IMR-90 (cell line): Measurements from ENCODE around the gene CHST8.

Source experiments
- BHLHE40 ChIP-seq: fragments of 150-350 bp; IDR thresholded peaks from 2 replicates; pipeline ENCODE4 v1.6.1; 2016; ENCODE audit warnings: mild to moderate bottlenecking, low read depth, low read length
- CEBPB ChIP-seq: IDR thresholded peaks from 2 replicates; pipeline ENCODE4 v1.6.1; 2012; ENCODE audit warnings: low read depth, low read length, improper control_type of control experiment
- FOS ChIP-seq: fragments of 150-350 bp; IDR thresholded peaks from 2 replicates; pipeline ENCODE4 v1.6.1; 2016; ENCODE audit warnings: low read depth, low read length
- MAZ ChIP-seq: IDR thresholded peaks from 2 replicates; pipeline ENCODE4 v1.6.1; 2012; ENCODE audit warnings: low read depth, mild to moderate bottlenecking, low read length, improper control_type of control experiment, moderate library complexity, borderline replicate concordance
- NFE2L2 ChIP-seq: fragments of 150-350 bp; IDR thresholded peaks from 2 replicates; pipeline ENCODE4 v1.6.1; 2016; ENCODE audit warnings: low read depth, mild to moderate bottlenecking, low read length
- POLR2A ChIP-seq: IDR thresholded peaks from 2 replicates; pipeline ENCODE4 v1.6.1; 2012; ENCODE audit warnings: mild to moderate bottlenecking, low read depth, low read length
- RCOR1 ChIP-seq: IDR thresholded peaks from 2 replicates; pipeline ENCODE4 v1.6.1; 2012; ENCODE audit warnings: mild to moderate bottlenecking, low read length, improper control_type of control experiment; ENCODE audit not compliant: insufficient replicate concordance
- SMC3 ChIP-seq: fragments of 150-350 bp; IDR thresholded peaks from 2 replicates; pipeline ENCODE4 v1.6.1; 2016; ENCODE audit warnings: low read depth, mild to moderate bottlenecking, antibody characterized with exemption, low read length, moderate library complexity
- TF ChIP-seq, protein P1 (sequence below): conservative IDR thresholded peaks from 2 replicates; pipeline ENCODE4 v1.5.1; 2012; ENCODE audit warnings: mild to moderate bottlenecking, low read depth, low read length, improper control_type of control experiment
- TF ChIP-seq, protein P2 (sequence below): fragments of 150-350 bp; IDR thresholded peaks from 2 replicates; pipeline ENCODE4 v1.6.1; 2016; ENCODE audit warnings: low read depth, mild to moderate bottlenecking, low read length, moderate library complexity, borderline replicate concordance

DNA sequence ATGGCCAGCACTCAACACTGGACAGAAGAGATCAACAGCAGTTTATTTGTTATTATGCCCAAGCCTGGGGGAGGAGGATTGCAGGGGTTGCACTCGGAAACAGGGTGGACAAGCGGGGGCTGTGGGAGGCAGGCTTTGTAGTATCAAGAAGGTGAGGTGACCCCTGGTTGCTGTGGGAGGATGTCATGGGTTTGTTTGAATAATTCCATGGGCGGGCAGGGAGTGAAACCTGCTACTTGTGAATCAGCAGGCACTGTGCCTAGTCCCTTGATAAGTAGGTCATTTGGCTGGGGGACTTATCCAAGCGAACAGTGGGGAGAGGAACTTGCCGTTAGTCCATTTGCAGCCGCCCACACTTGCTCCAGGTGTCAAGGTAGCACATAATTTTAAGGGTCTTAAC, 90.5 kb downstream of the CHST8 start:
- TF ChIP-seq, protein P1, sequence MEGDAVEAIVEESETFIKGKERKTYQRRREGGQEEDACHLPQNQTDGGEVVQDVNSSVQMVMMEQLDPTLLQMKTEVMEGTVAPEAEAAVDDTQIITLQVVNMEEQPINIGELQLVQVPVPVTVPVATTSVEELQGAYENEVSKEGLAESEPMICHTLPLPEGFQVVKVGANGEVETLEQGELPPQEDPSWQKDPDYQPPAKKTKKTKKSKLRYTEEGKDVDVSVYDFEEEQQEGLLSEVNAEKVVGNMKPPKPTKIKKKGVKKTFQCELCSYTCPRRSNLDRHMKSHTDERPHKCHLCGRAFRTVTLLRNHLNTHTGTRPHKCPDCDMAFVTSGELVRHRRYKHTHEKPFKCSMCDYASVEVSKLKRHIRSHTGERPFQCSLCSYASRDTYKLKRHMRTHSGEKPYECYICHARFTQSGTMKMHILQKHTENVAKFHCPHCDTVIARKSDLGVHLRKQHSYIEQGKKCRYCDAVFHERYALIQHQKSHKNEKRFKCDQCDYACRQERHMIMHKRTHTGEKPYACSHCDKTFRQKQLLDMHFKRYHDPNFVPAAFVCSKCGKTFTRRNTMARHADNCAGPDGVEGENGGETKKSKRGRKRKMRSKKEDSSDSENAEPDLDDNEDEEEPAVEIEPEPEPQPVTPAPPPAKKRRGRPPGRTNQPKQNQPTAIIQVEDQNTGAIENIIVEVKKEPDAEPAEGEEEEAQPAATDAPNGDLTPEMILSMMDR, result no peak
- TF ChIP-seq POLR2A (no peak), RCOR1 (no peak), SMC3 (no peak), MAZ (no peak), CEBPB (no peak), NFE2L2 (no peak), FOS (no peak), BHLHE40 (no peak)
- TF ChIP-seq, protein P2, sequence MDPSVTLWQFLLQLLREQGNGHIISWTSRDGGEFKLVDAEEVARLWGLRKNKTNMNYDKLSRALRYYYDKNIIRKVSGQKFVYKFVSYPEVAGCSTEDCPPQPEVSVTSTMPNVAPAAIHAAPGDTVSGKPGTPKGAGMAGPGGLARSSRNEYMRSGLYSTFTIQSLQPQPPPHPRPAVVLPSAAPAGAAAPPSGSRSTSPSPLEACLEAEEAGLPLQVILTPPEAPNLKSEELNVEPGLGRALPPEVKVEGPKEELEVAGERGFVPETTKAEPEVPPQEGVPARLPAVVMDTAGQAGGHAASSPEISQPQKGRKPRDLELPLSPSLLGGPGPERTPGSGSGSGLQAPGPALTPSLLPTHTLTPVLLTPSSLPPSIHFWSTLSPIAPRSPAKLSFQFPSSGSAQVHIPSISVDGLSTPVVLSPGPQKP, result no peak
